H1 (cell line): ENCODE data around the gene DAZAP1. TPM values are rescaled to one million over a fixed set of nuclear protein-coding genes. Genes with fewer than 3 reads are reported as not detected.
"Not testable (repeated sequence)": the region's sequence is repeated elsewhere in the genome, so short reads cannot be mapped to it uniquely, and the experiment has no call there.

Source experiments
- CTCF ChIA-PET: fragments of 300-600 bp; sonication (Branson Sonifier 250); formaldehyde crosslinking; loops from one replicate; lab custom pipeline; 2021; ENCODE audit not compliant: partially characterized antibody; lab: Charles Lee
- POLR2A ChIA-PET: fragments of 300-600 bp; sonication (Branson Sonifier 250); formaldehyde crosslinking; loops from one replicate; lab custom pipeline; 2021; ENCODE audit warnings: inconsistent platforms; ENCODE audit not compliant: partially characterized antibody; lab: Charles Lee
- DNase-seq, 2 experiments: peaks; one replicate each; pipeline versions ENCODE4 v3.0.0 to v3.0.0-alpha.2; 2010 to 2022; ENCODE audit warnings: low spot score in 2 of 2, low read depth in 1 of 2, mixed read lengths in 1 of 2
- FAIRE-seq: peaks from 2 replicates; lab custom pipeline; 2011; peaks lifted over from hg19 to GRCh38; lab: Jason Lieb, UNC
- H2AFZ ChIP-seq: 2 replicates; pipeline ENCODE4 v1.8.1; 2012; ENCODE audit warnings: low read length, inconsistent platforms
- H2AK5ac ChIP-seq: 2 replicates; pipeline ENCODE4 v1.6.1; 2013; ENCODE audit warnings: low read depth, low read length
- H2BK120ac ChIP-seq: replicated peaks from 2 replicates; pipeline ENCODE3; 2013; ENCODE audit warnings: low read depth, low read length, inconsistent platforms
- H2BK12ac ChIP-seq: 2 replicates; pipeline ENCODE4 v1.6.1; 2013; ENCODE audit warnings: low read depth, low read length
- H2BK15ac ChIP-seq: 2 replicates; pipeline ENCODE4 v1.6.1; 2013; ENCODE audit warnings: low read length
- H2BK20ac ChIP-seq: 2 replicates; pipeline ENCODE4 v1.6.1; 2013; ENCODE audit warnings: low read length
- H2BK5ac ChIP-seq: 2 replicates; pipeline ENCODE4 v1.6.1; 2013; ENCODE audit warnings: low read depth, low read length
- H3K14ac ChIP-seq: 2 replicates; pipeline ENCODE4 v1.6.1; 2013; ENCODE audit warnings: inconsistent platforms; ENCODE audit not compliant: insufficient read length
- H3K18ac ChIP-seq: 2 replicates; pipeline ENCODE4 v1.6.1; 2013; ENCODE audit warnings: low read length; ENCODE audit errors: extremely low read depth
- H3K23ac ChIP-seq: 2 replicates; pipeline ENCODE4 v1.6.1; 2013; ENCODE audit warnings: inconsistent platforms; ENCODE audit not compliant: insufficient read length
- H3K23me2 ChIP-seq: 2 replicates; pipeline ENCODE4 v1.6.1; 2013; ENCODE audit warnings: low read depth, low read length
- H3K27ac ChIP-seq: 2 replicates; pipeline ENCODE4 v1.6.1; 2011; ENCODE audit warnings: low read depth, low read length, inconsistent platforms
- H3K27me3 ChIP-seq, 4 experiments: replicated peaks in 1 of 4; 1 replicate in 1 of 4; 2 replicates in 3 of 4; pipeline versions ENCODE4 v1.6.1 to v1.8.1; 2011 to 2013; ENCODE audit warnings: low read length in 3 of 4, mild to moderate bottlenecking in 3 of 4, inconsistent platforms in 2 of 4, mixed read lengths in 2 of 4, moderate library complexity in 1 of 4; ENCODE audit not compliant: control insufficient read depth in 3 of 4, insufficient read depth in 3 of 4; ENCODE audit errors: extremely low read depth in 1 of 4
- H3K36me3 ChIP-seq, 4 experiments: 2 replicates each; pipeline versions ENCODE4 v1.6.1 to v1.8.1; 2011 to 2013; ENCODE audit warnings: mild to moderate bottlenecking in 4 of 4, low read length in 3 of 4, moderate library complexity in 2 of 4, control low read depth in 1 of 4, inconsistent platforms in 1 of 4; ENCODE audit not compliant: insufficient read depth in 4 of 4, control insufficient read depth in 2 of 4
- H3K4ac ChIP-seq: replicated peaks from 2 replicates; pipeline ENCODE3; 2013; ENCODE audit warnings: low read length, low read depth, mixed read lengths, inconsistent platforms; ENCODE audit not compliant: insufficient read length
- H3K4me1 ChIP-seq, 4 experiments: replicated peaks in 1 of 4; 1 replicate in 1 of 4; 2 replicates in 3 of 4; pipeline versions ENCODE4 v1.6.1 to v1.8.1; 2011 to 2013; ENCODE audit warnings: low read length in 3 of 4, inconsistent platforms in 2 of 4, mixed read lengths in 1 of 4; ENCODE audit not compliant: insufficient read depth in 4 of 4, control insufficient read depth in 3 of 4
- H3K4me2 ChIP-seq, 2 experiments: 2 replicates each; pipeline versions ENCODE4 v1.6.1 to v1.8.1; 2011 to 2013; ENCODE audit warnings: low read depth in 2 of 2, low read length in 2 of 2, control low read depth in 1 of 2, inconsistent platforms in 1 of 2, mild to moderate bottlenecking in 1 of 2; ENCODE audit not compliant: insufficient read depth in 1 of 2
- H3K4me3 ChIP-seq, 4 experiments: fragments of 200-600, 300-600 bp in 1 of 4; sonication (generic), shearing (Covaris generic), sonication (Bioruptor Twin) in 1 of 4; 2 replicates each; pipeline versions ENCODE4 v1.5.1 to v1.8.1; 2011 to 2016; ENCODE audit warnings: low read length in 4 of 4, low read depth in 3 of 4, control low read depth in 2 of 4, inconsistent platforms in 2 of 4, mild to moderate bottlenecking in 2 of 4, mixed read lengths in 1 of 4, moderate library complexity in 1 of 4; ENCODE audit not compliant: insufficient read depth in 2 of 4; ENCODE audit errors: extremely low read depth in 1 of 4
- H3K56ac ChIP-seq: replicated peaks from 2 replicates; pipeline ENCODE3; 2013; ENCODE audit warnings: low read depth, mild to moderate bottlenecking, mixed read lengths, low read length, inconsistent platforms; ENCODE audit not compliant: insufficient read length
- H3K79me1 ChIP-seq: 2 replicates; pipeline ENCODE4 v1.6.1; 2013; ENCODE audit warnings: low read depth, low read length, control low read depth
- H3K79me2 ChIP-seq, 2 experiments: 2 replicates each; pipeline versions ENCODE4 v1.6.1 to v1.8.1; 2012 to 2013; ENCODE audit warnings: low read length in 2 of 2, mild to moderate bottlenecking in 2 of 2, inconsistent platforms in 1 of 2; ENCODE audit not compliant: insufficient read depth in 2 of 2, control insufficient read depth in 1 of 2
- H3K9ac ChIP-seq, 4 experiments: replicated peaks in 1 of 4; 1 replicate in 1 of 4; 2 replicates in 3 of 4; pipeline versions ENCODE4 v1.6.1 to v1.8.1; 2011 to 2013; ENCODE audit warnings: low read depth in 3 of 4, low read length in 3 of 4, control low read depth in 2 of 4, mild to moderate bottlenecking in 2 of 4, moderate library complexity in 2 of 4, inconsistent platforms in 1 of 4; ENCODE audit errors: extremely low read depth in 1 of 4
- H3K9me3 ChIP-seq, 2 experiments: 2 replicates each; pipeline versions ENCODE4 v1.6.1 to v1.8.1; 2012 to 2013; ENCODE audit warnings: mild to moderate bottlenecking in 2 of 2, moderate library complexity in 2 of 2, control low read depth in 1 of 2, inconsistent platforms in 1 of 2, low read depth in 1 of 2, low read length in 1 of 2, mixed read lengths in 1 of 2; ENCODE audit not compliant: insufficient read depth in 2 of 2
- H4K20me1 ChIP-seq, 2 experiments: replicated peaks in 1 of 2; 2 replicates each; pipeline versions ENCODE3 to v1.8.1; 2011 to 2013; ENCODE audit warnings: inconsistent platforms in 2 of 2, low read length in 2 of 2, mild to moderate bottlenecking in 1 of 2; ENCODE audit not compliant: insufficient read depth in 2 of 2, control insufficient read depth in 1 of 2
- H4K5ac ChIP-seq: 2 replicates; pipeline ENCODE4 v1.6.1; 2013; ENCODE audit warnings: low read length, low read depth, mixed read lengths, inconsistent platforms; ENCODE audit not compliant: insufficient read length
- H4K8ac ChIP-seq: 2 replicates; pipeline ENCODE4 v1.8.0; 2013; ENCODE audit warnings: mild to moderate bottlenecking, moderate library complexity, low read length, inconsistent platforms; ENCODE audit not compliant: insufficient read depth; ENCODE audit errors: extremely low read depth
- H4K91ac ChIP-seq: replicated peaks from 2 replicates; pipeline ENCODE3; 2013; ENCODE audit warnings: low read length, mixed read lengths, inconsistent platforms; ENCODE audit not compliant: insufficient read length
- WGBS, 2 experiments: shearing (Covaris generic) in 1 of 2; methylation state at CpG; one replicate each; pipeline versions ENCODE4 v1.1.6 to v1.1.7; 2013 to 2015; ENCODE audit warnings: low lambda C conversion rate in 2 of 2, mixed read lengths in 2 of 2, inconsistent platforms in 1 of 2, low coverage in 1 of 2, missing lambda C conversion rate in 1 of 2; ENCODE audit not compliant: insufficient replicate concordance in 2 of 2, insufficient coverage in 1 of 2, insufficient read length in 1 of 2; ENCODE audit errors: extremely low coverage in 1 of 2, missing lambda C conversion rate in 1 of 2; 5-methylcytosine and 5-hydroxymethylcytosine counted together
- polyA plus RNA-seq, 7 experiments: library from polyadenylated mRNA; depleted of rRNA in 3 of 7; stranded (reverse) in 5 of 7; unstranded in 2 of 7; fragments of >200 nt in 5 of 7; fragments of 200-250 nt in 2 of 7; gene quantifications; 1 replicate in 5 of 7; 2 replicates in 1 of 7; 4 replicates in 1 of 7; pipeline versions ENCODE4 v1.2.1 to v1.2.3, GENCODE V29; 2011 to 2013; ENCODE audit warnings: missing spikeins in 2 of 7, mixed read lengths in 2 of 7
- total RNA-seq: library from RNA; stranded (reverse); fragmentation: NEBNext Ultra II Directional; extraction: Animal tissue kit (Norgen Biotek cat#: 25700); gene quantifications from 2 replicates; pipeline ENCODE4 v1.2.1, GENCODE V29; 2021

DAZAP1 gene
- total and polyA plus RNA-seq, 2 of the 8 experiments (the other 6 are each of a cell fraction or from before 2014, with no cell fraction given): 79.6 to 341 TPM

GRCh38 chr19:1477056-1477455 lies 69.7 kb downstream of the DAZAP1 start:
- not testable (repeated sequence) for H2BK5ac ChIP-seq, H3K14ac ChIP-seq, H4K8ac ChIP-seq, H2BK20ac ChIP-seq, H3K36me3 ChIP-seq, H3K23ac ChIP-seq, H2AFZ ChIP-seq, DNase-seq, H4K91ac ChIP-seq, H2BK120ac ChIP-seq, H3K4me2 ChIP-seq, H3K79me1 ChIP-seq, H2BK12ac ChIP-seq, H3K23me2 ChIP-seq, H2BK15ac ChIP-seq, H3K9me3 ChIP-seq, H3K4ac ChIP-seq, H3K9ac ChIP-seq, FAIRE-seq, H3K4me3 ChIP-seq, H3K27ac ChIP-seq, H3K56ac ChIP-seq, H3K4me1 ChIP-seq, H2AK5ac ChIP-seq, H3K18ac ChIP-seq, H4K5ac ChIP-seq, H3K79me2 ChIP-seq
- WGBS, 2 experiments: 96% methylated on average over 9 of the region's 9 CpGs; no CpG with 5 or more reads in 1 of the 2 experiments
- ChIA-PET POLR2A (interaction anchor here (1.2 to 4.5 kb wide), 6 partner anchors 11 to 208 kb away, joined by 3 to 27 read pairs (median 3); partner anchors contain the start of genes CIRBP and REEP6), CTCF (interaction anchor here (0.7 to 2.2 kb wide), 5 partner anchors 9 to 186 kb away, joined by 3 to 13 read pairs (median 3); no protein-coding TSS in a partner anchor)
- peaks cover 15 to 32% of the 10 kb centered on the region in 2 experiments for H4K20me1 ChIP-seq
- peaks cover 2 to 13% (median 11%) of the 10 kb centered on the region in 4 experiments; a peak in 6 of 7 replicates for H3K27me3 ChIP-seq
